ENCODE data around the gene VIT. TPM values are rescaled to one million over a fixed set of nuclear protein-coding genes. Genes with fewer than 3 reads are reported as not detected.

VIT gene
- total RNA-seq, 1 donor: not detected

GRCh38 chr2:36695746-36696415, 626 bp upstream of the VIT start:
- H3K4me1 ChIP-seq (ENCODE audit: insufficient read depth, low read length): peaks cover 9% of the 10 kb centered on the region
- no peaks in the 10 kb centered on the region for H3K27me3 ChIP-seq (ENCODE audit: insufficient read depth, low read length)
- no peak overlapping the region for H3K4me3 ChIP-seq (ENCODE audit: low read length)
- H3K9me3 ChIP-seq (ENCODE audit: low read depth, low read length): no peaks in the 10 kb centered on the region

- Histone ChIP-seq H3K4me3 (ENCODE audit: low read length) (no peak overlapping the region), H3K4me1 (ENCODE audit: insufficient read depth, low read length) (peaks cover 9% of the 10 kb centered on the region), H3K27me3 (ENCODE audit: insufficient read depth, low read length) (no peaks in the 10 kb centered on the region), H3K9me3 (ENCODE audit: low read depth, low read length) (no peaks in the 10 kb centered on the region)
Observed at GRCh38 chr2:36697424-36698066, 1.0 kb downstream of the VIT start.

- Histone ChIP-seq H3K4me3 (ENCODE audit: low read length) (no peak overlapping the region), H3K27me3 (ENCODE audit: insufficient read depth, low read length) (no peaks in the 10 kb centered on the region), H3K4me1 (ENCODE audit: insufficient read depth, low read length) (peaks cover 9% of the 10 kb centered on the region), H3K9me3 (ENCODE audit: low read depth, low read length) (no peaks in the 10 kb centered on the region)
Observed at GRCh38 chr2:36698993-36699392, 2.5 kb downstream of the VIT start.

GRCh38 chr2:36700311-36700710, 3.8 kb downstream of the VIT start:
- H3K4me3 ChIP-seq (ENCODE audit: low read length): no peak overlapping the region
- no peaks in the 10 kb centered on the region for H3K27me3 ChIP-seq (ENCODE audit: insufficient read depth, low read length)
- H3K4me1 ChIP-seq (ENCODE audit: insufficient read depth, low read length): peaks cover 11% of the 10 kb centered on the region
- H3K9me3 ChIP-seq (ENCODE audit: low read depth, low read length): no peaks in the 10 kb centered on the region

- no peaks in the 10 kb centered on the region for H3K27me3 ChIP-seq (ENCODE audit: insufficient read depth, low read length)
- H3K9me3 ChIP-seq (ENCODE audit: low read depth, low read length): no peaks in the 10 kb centered on the region
- no peak overlapping the region for H3K4me3 ChIP-seq (ENCODE audit: low read length)
- H3K4me1 ChIP-seq (ENCODE audit: insufficient read depth, low read length): peaks cover 22% of the 10 kb centered on the region
Observed at GRCh38 chr2:36701391-36701795, 4.9 kb downstream of the VIT start.

- Histone ChIP-seq H3K9me3 (ENCODE audit: low read depth, low read length) (no peaks in the 10 kb centered on the region), H3K4me3 (ENCODE audit: low read length) (no peak overlapping the region), H3K4me1 (ENCODE audit: insufficient read depth, low read length) (peaks cover 24% of the 10 kb centered on the region), H3K27me3 (ENCODE audit: insufficient read depth, low read length) (no peaks in the 10 kb centered on the region)
Observed at GRCh38 chr2:36701918-36702317, 5.4 kb downstream of the VIT start.

GRCh38 chr2:36702781-36703180, 6.3 kb downstream of the VIT start:
- peaks cover 24% of the 10 kb centered on the region for H3K4me1 ChIP-seq (ENCODE audit: insufficient read depth, low read length)
- H3K4me3 ChIP-seq (ENCODE audit: low read length): no peak overlapping the region
- H3K9me3 ChIP-seq (ENCODE audit: low read depth, low read length): no peaks in the 10 kb centered on the region
- H3K27me3 ChIP-seq (ENCODE audit: insufficient read depth, low read length): no peaks in the 10 kb centered on the region

GRCh38 chr2:36704475-36705150, 8.1 kb downstream of the VIT start:
- H3K27me3 ChIP-seq (ENCODE audit: insufficient read depth, low read length): no peaks in the 10 kb centered on the region
- H3K9me3 ChIP-seq (ENCODE audit: low read depth, low read length): no peaks in the 10 kb centered on the region
- peaks cover 18% of the 10 kb centered on the region for H3K4me1 ChIP-seq (ENCODE audit: insufficient read depth, low read length)
- H3K4me3 ChIP-seq (ENCODE audit: low read length): no peak overlapping the region

GRCh38 chr2:36705326-36706020, 9.0 kb downstream of the VIT start:
- Histone ChIP-seq H3K9me3 (ENCODE audit: low read depth, low read length) (no peaks in the 10 kb centered on the region), H3K27me3 (ENCODE audit: insufficient read depth, low read length) (no peaks in the 10 kb centered on the region), H3K4me3 (ENCODE audit: low read length) (no peak overlapping the region), H3K4me1 (ENCODE audit: insufficient read depth, low read length) (peaks cover 15% of the 10 kb centered on the region)

- Histone ChIP-seq H3K4me1 (ENCODE audit: insufficient read depth, low read length) (peaks cover 15% of the 10 kb centered on the region), H3K27me3 (ENCODE audit: insufficient read depth, low read length) (no peaks in the 10 kb centered on the region), H3K4me3 (ENCODE audit: low read length) (no peak overlapping the region), H3K9me3 (ENCODE audit: low read depth, low read length) (peaks cover 5% of the 10 kb centered on the region)
Observed at GRCh38 chr2:36706021-36706876, 9.7 kb downstream of the VIT start.

GRCh38 chr2:36707050-36707449, 10.5 kb downstream of the VIT start:
- H3K4me3 ChIP-seq (ENCODE audit: low read length): no peak overlapping the region
- H3K4me1 ChIP-seq (ENCODE audit: insufficient read depth, low read length): peaks cover 15% of the 10 kb centered on the region
- H3K9me3 ChIP-seq (ENCODE audit: low read depth, low read length): peaks cover 5% of the 10 kb centered on the region
- no peaks in the 10 kb centered on the region for H3K27me3 ChIP-seq (ENCODE audit: insufficient read depth, low read length)

GRCh38 chr2:36708041-36708741, 11.7 kb downstream of the VIT start:
- no peak overlapping the region for H3K4me3 ChIP-seq (ENCODE audit: low read length)
- no peaks in the 10 kb centered on the region for H3K27me3 ChIP-seq (ENCODE audit: insufficient read depth, low read length)
- H3K9me3 ChIP-seq (ENCODE audit: low read depth, low read length): peaks cover 5% of the 10 kb centered on the region
- H3K4me1 ChIP-seq (ENCODE audit: insufficient read depth, low read length): peaks cover 15% of the 10 kb centered on the region

GRCh38 chr2:36710858-36711515, 14.5 kb downstream of the VIT start:
- Histone ChIP-seq H3K4me3 (ENCODE audit: low read length) (no peak overlapping the region), H3K27me3 (ENCODE audit: insufficient read depth, low read length) (no peaks in the 10 kb centered on the region), H3K4me1 (ENCODE audit: insufficient read depth, low read length) (peaks cover 6% of the 10 kb centered on the region), H3K9me3 (ENCODE audit: low read depth, low read length) (peaks cover 5% of the 10 kb centered on the region)
